H1 (cell line): ENCODE measurements around the gene CTDP1. TPM values are rescaled to one million over a fixed set of nuclear protein-coding genes. Genes with fewer than 3 reads are reported as not detected.

ENCODE experiments used
- polyA plus RNA-seq, 7 experiments: library from polyadenylated mRNA; depleted of rRNA in 3 of 7; stranded (reverse) in 5 of 7; unstranded in 2 of 7; fragments of >200 nt in 5 of 7; fragments of 200-250 nt in 2 of 7; gene quantifications; 1 replicate in 5 of 7; 2 replicates in 1 of 7; 4 replicates in 1 of 7; pipeline versions ENCODE4 v1.2.1 to v1.2.3, GENCODE V29; 2011 to 2013; ENCODE audit warnings: missing spikeins in 2 of 7, mixed read lengths in 2 of 7
- total RNA-seq: library from RNA; stranded (reverse); fragmentation: NEBNext Ultra II Directional; extraction: Animal tissue kit (Norgen Biotek cat#: 25700); gene quantifications from 2 replicates; pipeline ENCODE4 v1.2.1, GENCODE V29; 2021
- TF ChIP-seq, protein P1 (sequence below): fragments of 300-600 bp; sonication (generic); IDR thresholded peaks from 2 replicates; pipeline ENCODE4 v1.7.1; 2012; ENCODE audit warnings: low read length, moderate library complexity, mild to moderate bottlenecking, inconsistent platforms; ENCODE audit not compliant: insufficient replicate concordance

The CTDP1 gene
- total and polyA plus RNA-seq, 2 of the 8 experiments (the other 6 are each of a cell fraction or from before 2014, with no cell fraction given): 16.6 to 37.0 TPM

DNA sequence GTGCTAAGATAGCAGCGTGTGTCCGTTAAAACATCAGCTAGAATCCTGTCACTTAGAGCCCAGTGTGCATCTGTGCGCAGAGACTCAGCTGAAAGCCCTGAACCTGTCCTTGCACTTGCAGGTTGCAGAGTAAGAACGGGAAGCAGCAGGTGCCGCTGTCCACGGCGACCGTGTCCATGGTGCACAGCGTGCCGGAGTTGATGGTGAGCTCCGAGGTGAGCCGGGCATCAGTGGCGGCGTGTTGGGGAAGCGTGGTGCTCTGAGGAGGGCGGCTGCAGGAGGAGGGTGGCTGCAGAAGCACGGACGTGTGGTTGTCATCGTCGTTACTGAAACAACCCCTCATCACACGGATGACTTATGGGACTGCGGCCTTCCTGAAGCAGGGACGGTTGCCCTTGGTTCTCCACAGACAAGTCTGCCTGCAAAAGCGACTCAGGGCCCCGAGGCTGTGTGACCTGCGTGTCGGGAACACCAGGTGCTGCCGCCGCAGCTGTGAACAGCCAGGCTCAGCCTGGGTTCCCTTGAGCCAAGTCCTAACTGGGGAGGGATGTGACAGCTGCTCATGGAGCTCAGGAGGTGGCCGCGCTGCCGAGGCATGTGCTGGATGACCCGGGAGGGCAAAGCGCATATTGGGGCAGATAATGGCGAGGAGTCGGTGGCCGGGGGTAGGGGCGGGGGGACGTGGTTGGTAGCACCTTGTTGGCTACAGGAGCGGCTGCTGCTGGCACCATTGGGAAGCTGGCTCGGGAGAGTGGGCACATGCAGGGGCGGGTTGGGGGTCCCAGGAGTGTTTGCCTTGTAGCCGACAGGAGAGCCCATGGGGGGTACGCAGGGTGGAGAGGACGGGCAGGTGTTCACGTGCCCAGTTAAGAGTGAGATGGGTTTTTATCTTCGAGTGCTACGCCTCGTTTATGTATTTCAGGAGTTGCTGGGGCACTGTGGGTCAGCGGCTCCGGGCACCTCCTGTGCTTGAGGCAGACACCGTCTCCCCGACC, 16.6 kb downstream of the CTDP1 start (continued):
- TF ChIP-seq, protein P1, sequence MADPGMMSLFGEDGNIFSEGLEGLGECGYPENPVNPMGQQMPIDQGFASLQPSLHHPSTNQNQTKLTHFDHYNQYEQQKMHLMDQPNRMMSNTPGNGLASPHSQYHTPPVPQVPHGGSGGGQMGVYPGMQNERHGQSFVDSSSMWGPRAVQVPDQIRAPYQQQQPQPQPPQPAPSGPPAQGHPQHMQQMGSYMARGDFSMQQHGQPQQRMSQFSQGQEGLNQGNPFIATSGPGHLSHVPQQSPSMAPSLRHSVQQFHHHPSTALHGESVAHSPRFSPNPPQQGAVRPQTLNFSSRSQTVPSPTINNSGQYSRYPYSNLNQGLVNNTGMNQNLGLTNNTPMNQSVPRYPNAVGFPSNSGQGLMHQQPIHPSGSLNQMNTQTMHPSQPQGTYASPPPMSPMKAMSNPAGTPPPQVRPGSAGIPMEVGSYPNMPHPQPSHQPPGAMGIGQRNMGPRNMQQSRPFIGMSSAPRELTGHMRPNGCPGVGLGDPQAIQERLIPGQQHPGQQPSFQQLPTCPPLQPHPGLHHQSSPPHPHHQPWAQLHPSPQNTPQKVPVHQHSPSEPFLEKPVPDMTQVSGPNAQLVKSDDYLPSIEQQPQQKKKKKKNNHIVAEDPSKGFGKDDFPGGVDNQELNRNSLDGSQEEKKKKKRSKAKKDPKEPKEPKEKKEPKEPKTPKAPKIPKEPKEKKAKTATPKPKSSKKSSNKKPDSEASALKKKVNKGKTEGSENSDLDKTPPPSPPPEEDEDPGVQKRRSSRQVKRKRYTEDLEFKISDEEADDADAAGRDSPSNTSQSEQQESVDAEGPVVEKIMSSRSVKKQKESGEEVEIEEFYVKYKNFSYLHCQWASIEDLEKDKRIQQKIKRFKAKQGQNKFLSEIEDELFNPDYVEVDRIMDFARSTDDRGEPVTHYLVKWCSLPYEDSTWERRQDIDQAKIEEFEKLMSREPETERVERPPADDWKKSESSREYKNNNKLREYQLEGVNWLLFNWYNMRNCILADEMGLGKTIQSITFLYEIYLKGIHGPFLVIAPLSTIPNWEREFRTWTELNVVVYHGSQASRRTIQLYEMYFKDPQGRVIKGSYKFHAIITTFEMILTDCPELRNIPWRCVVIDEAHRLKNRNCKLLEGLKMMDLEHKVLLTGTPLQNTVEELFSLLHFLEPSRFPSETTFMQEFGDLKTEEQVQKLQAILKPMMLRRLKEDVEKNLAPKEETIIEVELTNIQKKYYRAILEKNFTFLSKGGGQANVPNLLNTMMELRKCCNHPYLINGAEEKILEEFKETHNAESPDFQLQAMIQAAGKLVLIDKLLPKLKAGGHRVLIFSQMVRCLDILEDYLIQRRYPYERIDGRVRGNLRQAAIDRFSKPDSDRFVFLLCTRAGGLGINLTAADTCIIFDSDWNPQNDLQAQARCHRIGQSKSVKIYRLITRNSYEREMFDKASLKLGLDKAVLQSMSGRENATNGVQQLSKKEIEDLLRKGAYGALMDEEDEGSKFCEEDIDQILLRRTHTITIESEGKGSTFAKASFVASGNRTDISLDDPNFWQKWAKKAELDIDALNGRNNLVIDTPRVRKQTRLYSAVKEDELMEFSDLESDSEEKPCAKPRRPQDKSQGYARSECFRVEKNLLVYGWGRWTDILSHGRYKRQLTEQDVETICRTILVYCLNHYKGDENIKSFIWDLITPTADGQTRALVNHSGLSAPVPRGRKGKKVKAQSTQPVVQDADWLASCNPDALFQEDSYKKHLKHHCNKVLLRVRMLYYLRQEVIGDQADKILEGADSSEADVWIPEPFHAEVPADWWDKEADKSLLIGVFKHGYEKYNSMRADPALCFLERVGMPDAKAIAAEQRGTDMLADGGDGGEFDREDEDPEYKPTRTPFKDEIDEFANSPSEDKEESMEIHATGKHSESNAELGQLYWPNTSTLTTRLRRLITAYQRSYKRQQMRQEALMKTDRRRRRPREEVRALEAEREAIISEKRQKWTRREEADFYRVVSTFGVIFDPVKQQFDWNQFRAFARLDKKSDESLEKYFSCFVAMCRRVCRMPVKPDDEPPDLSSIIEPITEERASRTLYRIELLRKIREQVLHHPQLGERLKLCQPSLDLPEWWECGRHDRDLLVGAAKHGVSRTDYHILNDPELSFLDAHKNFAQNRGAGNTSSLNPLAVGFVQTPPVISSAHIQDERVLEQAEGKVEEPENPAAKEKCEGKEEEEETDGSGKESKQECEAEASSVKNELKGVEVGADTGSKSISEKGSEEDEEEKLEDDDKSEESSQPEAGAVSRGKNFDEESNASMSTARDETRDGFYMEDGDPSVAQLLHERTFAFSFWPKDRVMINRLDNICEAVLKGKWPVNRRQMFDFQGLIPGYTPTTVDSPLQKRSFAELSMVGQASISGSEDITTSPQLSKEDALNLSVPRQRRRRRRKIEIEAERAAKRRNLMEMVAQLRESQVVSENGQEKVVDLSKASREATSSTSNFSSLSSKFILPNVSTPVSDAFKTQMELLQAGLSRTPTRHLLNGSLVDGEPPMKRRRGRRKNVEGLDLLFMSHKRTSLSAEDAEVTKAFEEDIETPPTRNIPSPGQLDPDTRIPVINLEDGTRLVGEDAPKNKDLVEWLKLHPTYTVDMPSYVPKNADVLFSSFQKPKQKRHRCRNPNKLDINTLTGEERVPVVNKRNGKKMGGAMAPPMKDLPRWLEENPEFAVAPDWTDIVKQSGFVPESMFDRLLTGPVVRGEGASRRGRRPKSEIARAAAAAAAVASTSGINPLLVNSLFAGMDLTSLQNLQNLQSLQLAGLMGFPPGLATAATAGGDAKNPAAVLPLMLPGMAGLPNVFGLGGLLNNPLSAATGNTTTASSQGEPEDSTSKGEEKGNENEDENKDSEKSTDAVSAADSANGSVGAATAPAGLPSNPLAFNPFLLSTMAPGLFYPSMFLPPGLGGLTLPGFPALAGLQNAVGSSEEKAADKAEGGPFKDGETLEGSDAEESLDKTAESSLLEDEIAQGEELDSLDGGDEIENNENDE: no peak
